SK-N-MC (cell line): ENCODE results near the gene ATPAF2.

ENCODE experiments used
- EZH2 ChIP-seq: fragments of 200-600 bp; sonication (generic); IDR thresholded peaks from one replicate; pipeline ENCODE4 v1.6.1; 2017; ENCODE audit warnings: antibody characterized with exemption
- POLR2AphosphoS5 ChIP-seq: IDR thresholded peaks from 2 replicates; pipeline ENCODE4 v1.6.1; 2012; ENCODE audit warnings: mild to moderate bottlenecking, low read depth, low read length, borderline replicate concordance

DNA sequence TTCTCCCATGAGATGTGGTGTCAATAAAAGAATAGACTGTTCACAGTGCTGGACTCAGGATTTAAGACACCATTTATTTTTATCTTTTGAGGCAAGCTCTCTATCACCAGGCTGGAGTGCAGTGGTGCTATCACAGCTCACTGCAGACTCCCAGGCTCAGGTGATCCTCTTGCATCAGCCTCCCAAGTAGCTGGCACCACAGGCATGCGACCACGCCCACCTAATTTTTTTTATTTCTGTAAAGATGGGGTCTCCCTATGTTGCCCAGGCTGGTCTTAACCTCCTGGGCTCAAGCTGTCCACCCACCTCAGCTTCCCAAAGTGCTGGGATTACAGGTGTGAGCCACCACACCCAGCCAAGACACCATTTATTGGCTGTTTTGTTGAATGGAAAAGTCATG, 30.1 kb upstream of the ATPAF2 start:
- TF ChIP-seq POLR2AphosphoS5: no peak
- no peak for TF ChIP-seq EZH2
